ENCODE measurements around the gene EIF3CL.
"Not testable (repeated sequence)": the region's sequence is repeated elsewhere in the genome, so short reads cannot be mapped to it uniquely, and the experiment has no call there.

The EIF3CL gene

GRCh38 chr16:28364268-28365173, 39.1 kb downstream of the EIF3CL start:
- in situ Hi-C loops (cut with HindIII; ENCODE audit: low sequenced_read_pairs), result not testable (repeated sequence)

- in situ Hi-C loops (cut with HindIII; ENCODE audit: low sequenced_read_pairs), result not testable (repeated sequence)
These were observed 40.2 kb downstream of the EIF3CL start, which contains the start of gene NPIPB6 for GRCh38 chr16:28363408-28363807. Gene NPIPB6 (minus strand): TSS chr16:28363508. CDS start chr16:28362822, 686 bp downstream.

GRCh38 chr16:28362600-28362999, 41.0 kb downstream of the EIF3CL start:
- in situ Hi-C loops (cut with HindIII; ENCODE audit: low sequenced_read_pairs), result not testable (repeated sequence)

GRCh38 chr16:28338230-28338629, 65.4 kb downstream of the EIF3CL start:
- in situ Hi-C loops (cut with HindIII; ENCODE audit: low sequenced_read_pairs), result not testable (repeated sequence)

- in situ Hi-C loops (cut with HindIII; ENCODE audit: low sequenced_read_pairs), result not testable (repeated sequence)
These were observed 66.5 kb downstream of the EIF3CL start for GRCh38 chr16:28336940-28337710.

GRCh38 chr16:28335678-28336077, 68.0 kb downstream of the EIF3CL start:
- in situ Hi-C loops (cut with HindIII; ENCODE audit: low sequenced_read_pairs), result not testable (repeated sequence)

GRCh38 chr16:28332632-28333031, 71.0 kb downstream of the EIF3CL start:
- in situ Hi-C loops (cut with HindIII; ENCODE audit: low sequenced_read_pairs), result not testable (repeated sequence)

GRCh38 chr16:28330981-28331380, 72.7 kb downstream of the EIF3CL start:
- in situ Hi-C loops (cut with HindIII; ENCODE audit: low sequenced_read_pairs), result not testable (repeated sequence)

GRCh38 chr16:28330232-28330631, 73.4 kb downstream of the EIF3CL start:
- in situ Hi-C loops (cut with HindIII; ENCODE audit: low sequenced_read_pairs), result not testable (repeated sequence)

Data from endothelial cell of hepatic sinusoid (primary cell).